LNCaP clone FGC (cell line): ENCODE data around the gene COLQ.

ENCODE experiments used
- DNase-seq: peaks from one replicate; pipeline ENCODE4 v3.0.0-alpha.2; 2011; ENCODE audit warnings: low read depth
- H3K4me3 ChIP-seq: 2 replicates; pipeline ENCODE4 v1.5.1; 2011; ENCODE audit warnings: mild to moderate bottlenecking, low read depth, low read length, control low read depth
- TF ChIP-seq, protein P1 (sequence below): IDR thresholded peaks from 2 replicates; pipeline ENCODE4 v1.5.1; 2012; ENCODE audit warnings: mild to moderate bottlenecking; ENCODE audit not compliant: control insufficient read depth, insufficient read depth; ENCODE audit errors: extremely low read depth

The COLQ gene

GRCh38 chr3:15513116-15513515, 8.4 kb downstream of the COLQ start:
- no peak for DNase-seq
- no peak overlapping the region for H3K4me3 ChIP-seq
- TF ChIP-seq, protein P1, sequence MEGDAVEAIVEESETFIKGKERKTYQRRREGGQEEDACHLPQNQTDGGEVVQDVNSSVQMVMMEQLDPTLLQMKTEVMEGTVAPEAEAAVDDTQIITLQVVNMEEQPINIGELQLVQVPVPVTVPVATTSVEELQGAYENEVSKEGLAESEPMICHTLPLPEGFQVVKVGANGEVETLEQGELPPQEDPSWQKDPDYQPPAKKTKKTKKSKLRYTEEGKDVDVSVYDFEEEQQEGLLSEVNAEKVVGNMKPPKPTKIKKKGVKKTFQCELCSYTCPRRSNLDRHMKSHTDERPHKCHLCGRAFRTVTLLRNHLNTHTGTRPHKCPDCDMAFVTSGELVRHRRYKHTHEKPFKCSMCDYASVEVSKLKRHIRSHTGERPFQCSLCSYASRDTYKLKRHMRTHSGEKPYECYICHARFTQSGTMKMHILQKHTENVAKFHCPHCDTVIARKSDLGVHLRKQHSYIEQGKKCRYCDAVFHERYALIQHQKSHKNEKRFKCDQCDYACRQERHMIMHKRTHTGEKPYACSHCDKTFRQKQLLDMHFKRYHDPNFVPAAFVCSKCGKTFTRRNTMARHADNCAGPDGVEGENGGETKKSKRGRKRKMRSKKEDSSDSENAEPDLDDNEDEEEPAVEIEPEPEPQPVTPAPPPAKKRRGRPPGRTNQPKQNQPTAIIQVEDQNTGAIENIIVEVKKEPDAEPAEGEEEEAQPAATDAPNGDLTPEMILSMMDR, result no peak

DNA sequence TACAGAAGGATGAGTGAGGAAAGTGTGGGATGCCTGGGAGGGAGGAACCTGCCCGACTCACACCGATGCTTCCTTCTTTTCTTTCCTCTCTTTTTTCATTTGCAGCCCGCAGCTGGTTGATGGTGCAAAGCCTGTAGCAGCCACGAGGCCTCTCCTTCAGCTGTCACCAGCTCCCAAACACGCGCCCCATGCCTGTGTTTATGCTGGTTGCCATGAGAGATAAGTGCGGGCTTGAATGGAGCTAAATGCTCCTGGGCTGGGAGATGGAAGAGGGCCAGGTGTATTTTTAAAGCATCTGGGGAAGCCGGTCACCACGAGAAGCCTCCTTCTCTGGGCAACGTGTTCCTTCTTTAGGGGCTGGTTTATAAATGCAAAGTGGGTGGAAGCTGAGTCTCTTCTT, 9.3 kb downstream of the COLQ start:
- TF ChIP-seq, protein P1, result no peak
- no peak for DNase-seq
- no peak overlapping the region for H3K4me3 ChIP-seq

DNA sequence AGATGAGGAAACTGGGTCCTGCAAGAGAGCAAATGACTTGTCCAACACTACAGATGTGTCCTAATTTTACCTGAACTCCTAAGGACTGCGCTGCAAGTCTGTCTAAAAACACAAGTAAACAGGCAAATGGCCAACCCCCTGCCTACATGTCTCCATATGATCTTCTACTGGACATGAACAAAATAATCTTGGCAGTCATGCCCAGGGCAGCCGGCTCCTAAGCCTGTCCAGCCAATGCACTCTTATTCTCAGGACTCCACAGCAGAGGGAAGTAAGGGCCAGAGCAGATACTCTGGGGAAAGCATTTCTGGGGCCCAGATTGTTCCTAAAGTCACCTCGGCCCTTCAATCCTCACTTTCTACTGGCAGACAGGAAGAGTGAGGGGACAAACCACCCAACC, 10.3 kb downstream of the COLQ start:
- DNase-seq, result no peak
- TF ChIP-seq, protein P1, result no peak
- no peak overlapping the region for H3K4me3 ChIP-seq

GRCh38 chr3:15510493-15510892, 11.0 kb downstream of the COLQ start:
- no peak for DNase-seq
- TF ChIP-seq, protein P1, result no peak
- H3K4me3 ChIP-seq, result no peak overlapping the region

DNA sequence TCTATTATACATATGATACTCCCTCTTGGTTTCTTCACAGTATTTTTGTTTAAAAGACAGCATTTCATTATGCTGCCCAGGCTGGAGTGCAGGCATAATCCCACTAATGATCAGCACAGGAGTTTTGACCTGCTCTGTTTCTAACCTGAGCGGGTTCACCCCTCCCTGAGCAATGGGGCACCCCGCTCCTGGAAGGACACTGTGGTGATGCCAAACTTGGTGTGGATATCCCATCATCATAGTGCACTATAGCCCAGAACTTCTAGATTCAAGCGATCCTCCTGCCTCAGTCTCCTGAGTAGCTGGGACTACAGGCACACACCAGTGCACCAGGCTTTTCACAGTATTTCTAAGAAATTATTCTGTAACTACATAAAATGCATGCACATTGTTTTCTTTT, 14.9 kb downstream of the COLQ start:
- no peak for DNase-seq
- TF ChIP-seq, protein P1, result no peak
- no peak overlapping the region for H3K4me3 ChIP-seq

DNA sequence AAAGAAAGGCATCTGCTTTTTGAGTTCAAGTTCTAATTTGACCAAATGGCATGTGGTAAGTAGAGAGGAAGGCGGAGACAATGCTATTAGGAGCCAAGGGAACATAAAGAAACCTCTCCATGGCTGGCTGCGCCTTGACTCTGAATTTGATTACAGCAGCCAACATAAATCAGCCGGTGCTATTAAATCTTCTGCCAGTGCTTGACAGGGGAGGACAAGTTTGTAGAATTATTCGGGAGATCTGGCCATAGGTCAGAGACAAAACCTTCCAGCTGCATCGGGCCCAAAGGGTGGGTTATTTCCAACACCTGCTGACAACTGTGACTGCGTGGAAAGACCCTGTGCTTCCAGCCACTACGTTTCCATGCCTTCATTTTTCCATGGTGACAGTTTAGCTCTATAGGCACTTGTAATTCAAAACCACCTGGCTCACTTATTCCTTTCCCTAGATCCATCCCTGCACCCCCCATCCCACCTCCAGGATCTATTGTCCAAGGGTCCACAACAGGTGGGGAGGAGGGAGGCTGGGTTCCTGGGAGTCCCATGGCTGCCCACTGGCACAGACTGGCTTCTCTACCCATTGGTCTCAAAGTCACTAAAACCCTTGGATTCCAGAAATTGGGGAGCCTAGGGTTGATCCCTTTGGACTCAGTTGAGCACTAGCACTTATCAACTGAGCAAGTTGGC, 15.9 kb downstream of the COLQ start:
- no peak for DNase-seq
- TF ChIP-seq, protein P1, result no peak
- no peak overlapping the region for H3K4me3 ChIP-seq

DNA sequence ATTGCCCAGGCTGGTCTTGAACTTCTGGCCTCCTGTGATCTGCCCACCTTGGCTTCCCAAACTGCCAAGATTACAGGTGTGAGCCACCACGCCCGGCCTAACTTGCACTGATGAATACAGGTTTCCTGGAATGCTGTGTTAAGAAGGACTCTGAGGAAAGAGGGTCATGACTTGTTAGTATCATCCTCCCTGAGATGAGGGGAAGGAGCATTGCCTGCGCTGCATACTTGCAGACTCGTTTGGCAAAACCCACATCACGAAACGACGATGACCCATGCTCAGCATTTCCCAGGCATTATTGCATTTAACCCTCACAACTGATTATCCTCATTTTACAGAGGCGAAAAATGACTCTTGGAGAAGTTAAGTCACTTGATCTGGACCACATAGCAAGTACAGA, 18.9 kb downstream of the COLQ start:
- DNase-seq, result no peak
- H3K4me3 ChIP-seq, result no peak overlapping the region
- TF ChIP-seq, protein P1, result no peak
